CD14-positive monocyte (primary cell): Measurements from ENCODE around the gene PYM1. TPM values are rescaled to one million over a fixed set of nuclear protein-coding genes. Genes with fewer than 3 reads are reported as not detected.

Experiments
- DNase-seq, 3 donors: peaks; one replicate each; pipeline ENCODE4 v3.0.0-alpha.2; 2011 to 2022
- H2AFZ ChIP-seq: 2 replicates; pipeline ENCODE4 v1.6.0; 2012; ENCODE audit warnings: mild to moderate bottlenecking, low read depth, low read length, inconsistent platforms; ENCODE audit not compliant: insufficient read depth, poor library complexity, severe bottlenecking
- H3K27ac ChIP-seq, 2 donors: 1 replicate in 1 of 2; 2 replicates in 1 of 2; pipeline ENCODE4 v1.5.1; 2012 to 2013; ENCODE audit warnings: low read length in 2 of 2, control low read depth in 1 of 2, inconsistent platforms in 1 of 2, low read depth in 1 of 2, mild to moderate bottlenecking in 1 of 2
- H3K27me3 ChIP-seq, 2 donors: one replicate each; pipeline versions ENCODE4 v1.6.0 to v1.6.1; 2011 to 2013; ENCODE audit warnings: low read length in 2 of 2; ENCODE audit not compliant: control insufficient read depth in 2 of 2, insufficient read depth in 2 of 2
- H3K36me3 ChIP-seq, 2 donors: replicated peaks in 1 of 2; 1 replicate in 1 of 2; 2 replicates in 1 of 2; pipeline versions ENCODE4 v1.5.1 to v1.6.1; 2012 to 2013; ENCODE audit warnings: low read length in 2 of 2, control low read depth in 1 of 2, inconsistent platforms in 1 of 2, mild to moderate bottlenecking in 1 of 2; ENCODE audit not compliant: insufficient read depth in 2 of 2, control insufficient read depth in 1 of 2
- H3K4me1 ChIP-seq, 2 donors: 1 replicate in 1 of 2; 2 replicates in 1 of 2; pipeline versions ENCODE4 v1.5.1 to v1.6.1; 2012 to 2013; ENCODE audit warnings: low read length in 2 of 2, control low read depth in 1 of 2, inconsistent platforms in 1 of 2, mild to moderate bottlenecking in 1 of 2, moderate library complexity in 1 of 2; ENCODE audit not compliant: insufficient read depth in 2 of 2, control insufficient read depth in 1 of 2
- H3K4me2 ChIP-seq: replicated peaks from 2 replicates; pipeline ENCODE3; 2012; ENCODE audit warnings: low read length, moderate library complexity, mild to moderate bottlenecking; ENCODE audit not compliant: poor library complexity, severe bottlenecking; ENCODE audit errors: extremely low read depth
- H3K4me3 ChIP-seq, 3 experiments: fragments of 200-600 bp in 1 of 3; sonication (generic) in 1 of 3; replicated peaks in 1 of 3; 1 replicate in 2 of 3; 2 replicates in 1 of 3; pipeline ENCODE4 v1.5.1; 2011 to 2013; ENCODE audit warnings: low read length in 3 of 3, mild to moderate bottlenecking in 3 of 3, control low read depth in 2 of 3, low read depth in 2 of 3, inconsistent platforms in 1 of 3, moderate library complexity in 1 of 3
- H3K79me2 ChIP-seq: 2 replicates; pipeline ENCODE4 v1.6.0; 2012; ENCODE audit warnings: mild to moderate bottlenecking, control low read depth, inconsistent platforms, low read length, moderate library complexity; ENCODE audit not compliant: insufficient read depth
- H3K9ac ChIP-seq: 2 replicates; pipeline ENCODE4 v1.6.0; 2017; ENCODE audit warnings: low read length, mild to moderate bottlenecking; ENCODE audit not compliant: insufficient read depth, poor library complexity, severe bottlenecking
- H3K9me3 ChIP-seq, 2 donors: replicated peaks in 1 of 2; 1 replicate in 1 of 2; 2 replicates in 1 of 2; pipeline versions ENCODE4 v1.5.1 to v1.6.1; 2012 to 2013; ENCODE audit warnings: low read length in 2 of 2, control low read depth in 1 of 2; ENCODE audit not compliant: control insufficient read depth in 1 of 2, insufficient read depth in 1 of 2
- H4K20me1 ChIP-seq: 2 replicates; pipeline ENCODE4 v1.6.0; 2012; ENCODE audit warnings: mild to moderate bottlenecking, low read length, control low read depth, moderate library complexity; ENCODE audit not compliant: insufficient read depth
- H3K27ac Mint-ChIP-seq, 7 donors: one replicate each; pipeline ENCODE4 v1.8.0; 2020; ENCODE audit warnings: mild to moderate bottlenecking in 7 of 7, mixed read lengths in 7 of 7, moderate library complexity in 6 of 7, inconsistent platforms in 2 of 7
- H3K27me3 Mint-ChIP-seq, 3 donors: one replicate each; pipeline ENCODE4 v1.8.0; 2021 to 2022; ENCODE audit warnings: low read depth in 3 of 3, mild to moderate bottlenecking in 3 of 3, mixed read lengths in 3 of 3, moderate library complexity in 3 of 3, inconsistent platforms in 1 of 3
- H3K36me3 Mint-ChIP-seq, 2 donors: one replicate each; pipeline ENCODE4 v1.8.0; 2020; ENCODE audit warnings: mixed read lengths in 2 of 2, inconsistent platforms in 1 of 2, mild to moderate bottlenecking in 1 of 2
- H3K4me1 Mint-ChIP-seq: one replicate; pipeline ENCODE4 v1.8.0; 2020; ENCODE audit warnings: mild to moderate bottlenecking, mixed read lengths
- H3K4me3 Mint-ChIP-seq, 2 donors: one replicate each; pipeline ENCODE4 v1.8.0; 2020; ENCODE audit warnings: mild to moderate bottlenecking in 2 of 2, mixed read lengths in 2 of 2, moderate library complexity in 1 of 2
- H3K9me3 Mint-ChIP-seq, 7 donors: one replicate each; pipeline ENCODE4 v1.8.0; 2020 to 2022; ENCODE audit warnings: mixed read lengths in 7 of 7, mild to moderate bottlenecking in 6 of 7, moderate library complexity in 6 of 7, inconsistent platforms in 2 of 7
- CTCF ChIP-seq: fragments of 200-600 bp; IDR thresholded peaks from one replicate; pipeline ENCODE4 v1.8.0; 2022; ENCODE audit warnings: antibody characterized with exemption, mild to moderate bottlenecking
- WGBS: methylation state at CpG from one replicate; pipeline ENCODE4 v1.1.5; 2013; ENCODE audit warnings: missing lambda C conversion rate; ENCODE audit not compliant: insufficient coverage; 5-methylcytosine and 5-hydroxymethylcytosine counted together
- intact Hi-C, 2 donors: fragments of 100-400 bp; cut with micrococcal nuclease; formaldehyde crosslinking; loops; one replicate each; pipeline versions ENCODE4 v1.15.0 to v1.15.1; 2023
- polyA plus RNA-seq, 3 donors: library from polyadenylated mRNA; depleted of rRNA in 1 of 3; unstranded in 2 of 3; stranded (reverse) in 1 of 3; fragments of 300-500 nt in 2 of 3; fragments of >200 nt in 1 of 3; fragmentation: Illumina TruSeq in 2 of 3; gene quantifications; 1 replicate in 2 of 3; 2 replicates in 1 of 3; pipeline ENCODE4 v1.2.3, GENCODE V29; 2012 to 2021

Gene PYM1
- polyA plus RNA-seq, 3 donors, result 17.3 to 47.1 (median 39.5) TPM

GRCh38 chr12:55940065-55940732 lies 12.5 kb upstream of the PYM1 start:
- intact Hi-C loops, result loop anchor here in 1 of 2 donors (2.0 kb wide), 1 partner anchor 201 kb away; no protein-coding TSS in a partner anchor
- no peaks in the 10 kb centered on the region for H3K9me3 ChIP-seq
- Mint-ChIP-seq H3K9me3 (no peaks in the 10 kb centered on the region), H3K4me3 (no peak overlapping the region), H3K27me3 (peaks cover 0 to 1% (median 0%) of the 10 kb centered on the region in 3 donors), H3K36me3 (peaks cover 86 to 89% of the 10 kb centered on the region in 2 donors), H3K4me1 (peaks cover 15% of the 10 kb centered on the region), H3K27ac (peak overlapping the region in 4 of 7 donors; percentile 69 to 77 (median 72))
- TF ChIP-seq CTCF, result peak; percentile 86
- H3K4me2 ChIP-seq, result no peak overlapping the region
- peaks cover 6 to 8% of the 10 kb centered on the region in 2 donors for H3K4me1 ChIP-seq
- WGBS, result 0% methylated on average over 11 of the region's 18 CpGs
- peaks cover 3% of the 10 kb centered on the region for H4K20me1 ChIP-seq
- no peaks in the 10 kb centered on the region for H3K27me3 ChIP-seq
- H3K9ac ChIP-seq, result no peak overlapping the region
- DNase-seq, result peak; percentile 78 to 81 (median 81)
- peaks cover 77 to 97% of the 10 kb centered on the region in 2 donors for H3K36me3 ChIP-seq
- no peak overlapping the region for H3K4me3 ChIP-seq
- no peak overlapping the region for H2AFZ ChIP-seq
- H3K79me2 ChIP-seq, result no peaks in the 10 kb centered on the region
- H3K27ac ChIP-seq, result no peak overlapping the region

- peaks cover 0 to 1% (median 0%) of the 10 kb centered on the region in 3 donors for H3K27me3 Mint-ChIP-seq
- no peak overlapping the region for H3K4me3 ChIP-seq
- no peak for TF ChIP-seq CTCF
- no peak overlapping the region for H3K4me3 Mint-ChIP-seq
- DNase-seq, result no peak
- intact Hi-C loops, result no loop called here
- peaks cover 9 to 13% of the 10 kb centered on the region in 2 donors for H3K4me1 ChIP-seq
- peaks cover 6% of the 10 kb centered on the region for H4K20me1 ChIP-seq
- 93% methylated on average over 7 of the region's 8 CpGs for WGBS
- H3K27ac Mint-ChIP-seq, result peak overlapping the region in 2 of 7 donors; percentile 3 to 46
- no peaks in the 10 kb centered on the region for H3K27me3 ChIP-seq
- peaks cover 66 to 84% of the 10 kb centered on the region in 2 donors for H3K36me3 ChIP-seq
- H3K9ac ChIP-seq, result no peak overlapping the region
- H3K27ac ChIP-seq, result no peak overlapping the region
- peaks cover 74 to 78% of the 10 kb centered on the region in 2 donors for H3K36me3 Mint-ChIP-seq
- peaks cover 22% of the 10 kb centered on the region for H3K4me1 Mint-ChIP-seq
- H3K9me3 ChIP-seq, result no peaks in the 10 kb centered on the region
- no peaks in the 10 kb centered on the region for H3K9me3 Mint-ChIP-seq
- H3K79me2 ChIP-seq, result peaks cover 6% of the 10 kb centered on the region
- H3K4me2 ChIP-seq, result no peak overlapping the region
- no peak overlapping the region for H2AFZ ChIP-seq
These were observed 11.3 kb upstream of the PYM1 start for GRCh38 chr12:55938826-55939501.
